Stimulated activated CD4-positive, alpha-beta T cell treated with anti-CD3 and anti-CD28 coated beads, Interleukin-4, amount 100 ng/mL, for 48 hours (primary cell): ENCODE data around the gene SLAIN1.

Experiments
- DNase-seq, 2 donors: peaks; one replicate each; pipeline ENCODE4 v3.0.0-alpha.2; 2020; ENCODE audit warnings: low read depth in 2 of 2

SLAIN1 gene

GRCh38 chr13:77751513-77752456, 54.3 kb downstream of the SLAIN1 start:
- DNase-seq = peak in 1 of 2 donors; percentile 23

- DNase-seq = no peak
These were observed 55.1 kb downstream of the SLAIN1 start for GRCh38 chr13:77752512-77753069.

- DNase-seq = no peak
These were observed 63.4 kb downstream of the SLAIN1 start for GRCh38 chr13:77760893-77761292.

- no peak for DNase-seq
These were observed 69.9 kb downstream of the SLAIN1 start for GRCh38 chr13:77767413-77767812.

- DNase-seq = no peak
These were observed 76.7 kb downstream of the SLAIN1 start for GRCh38 chr13:77774181-77774580.

- no peak for DNase-seq
These were observed 79.2 kb downstream of the SLAIN1 start for GRCh38 chr13:77776704-77777103.

- no peak for DNase-seq
These were observed 82.2 kb downstream of the SLAIN1 start for GRCh38 chr13:77779552-77780272.

GRCh38 chr13:77781808-77782207, 84.3 kb downstream of the SLAIN1 start:
- DNase-seq = no peak

GRCh38 chr13:77784515-77784914, 87.0 kb downstream of the SLAIN1 start:
- DNase-seq = no peak

- no peak for DNase-seq
These were observed 89.3 kb downstream of the SLAIN1 start for GRCh38 chr13:77786695-77787287.

- DNase-seq = no peak
These were observed 91.9 kb downstream of the SLAIN1 start for GRCh38 chr13:77789376-77789775.

GRCh38 chr13:77800219-77800618, 102.7 kb downstream of the SLAIN1 start:
- no peak for DNase-seq

- DNase-seq = no peak
These were observed 109.0 kb downstream of the SLAIN1 start for GRCh38 chr13:77806518-77806917.

GRCh38 chr13:77807431-77808135, 110.1 kb downstream of the SLAIN1 start:
- DNase-seq = no peak

- no peak for DNase-seq
These were observed 112.9 kb downstream of the SLAIN1 start for GRCh38 chr13:77810430-77810829.

- DNase-seq = no peak
These were observed 113.4 kb downstream of the SLAIN1 start for GRCh38 chr13:77810878-77811277.

- no peak for DNase-seq
These were observed 113.9 kb downstream of the SLAIN1 start for GRCh38 chr13:77811381-77811780.

- no peak for DNase-seq
These were observed 114.5 kb downstream of the SLAIN1 start for GRCh38 chr13:77811981-77812380.
